Skeletal muscle tissue (tissue), 4 donors: ENCODE measurements around the gene HPS4. TPM values are rescaled to one million over a fixed set of nuclear protein-coding genes. Genes with fewer than 3 reads are reported as not detected.
"Not testable (repeated sequence)": the region's sequence is repeated elsewhere in the genome, so short reads cannot be mapped to it uniquely, and the experiment has no call there.

Source experiments
- H3K27ac ChIP-seq: one replicate; pipeline ENCODE4 v1.7.0; 2013; ENCODE audit warnings: mild to moderate bottlenecking, low read depth, low read length, inconsistent platforms
- H3K27me3 ChIP-seq, 3 donors: one replicate each; pipeline ENCODE4 v1.7.0; 2013; ENCODE audit warnings: low read length in 3 of 3; ENCODE audit not compliant: control insufficient read depth in 3 of 3, insufficient read depth in 3 of 3
- H3K36me3 ChIP-seq, 3 donors: one replicate each; pipeline ENCODE4 v1.7.0; 2013; ENCODE audit warnings: low read length in 3 of 3; ENCODE audit not compliant: control insufficient read depth in 3 of 3, insufficient read depth in 3 of 3
- H3K4me1 ChIP-seq, 3 donors: one replicate each; pipeline ENCODE4 v1.7.0; 2013; ENCODE audit warnings: low read length in 3 of 3, mild to moderate bottlenecking in 3 of 3; ENCODE audit not compliant: control insufficient read depth in 3 of 3, insufficient read depth in 3 of 3
- H3K4me3 ChIP-seq, 3 donors: one replicate each; pipeline ENCODE4 v1.7.0; 2013; ENCODE audit warnings: low read length in 3 of 3
- H3K9ac ChIP-seq, 3 donors: one replicate each; pipeline ENCODE4 v1.7.0; 2013; ENCODE audit warnings: low read length in 3 of 3, mild to moderate bottlenecking in 3 of 3, moderate library complexity in 2 of 3, low read depth in 1 of 3
- H3K9me3 ChIP-seq, 3 donors: one replicate each; pipeline ENCODE4 v1.7.0; 2013; ENCODE audit warnings: low read length in 3 of 3; ENCODE audit not compliant: control insufficient read depth in 3 of 3
- total RNA-seq: library from RNA; depleted of rRNA; stranded (reverse); fragments of >200 nt; gene quantifications from one replicate; pipeline ENCODE4 v1.2.3, GENCODE V29; 2014
- donor health status: Osteomylitis.

Gene HPS4
- total RNA-seq, result 20.9 TPM

GRCh38 chr22:26483439-26484359 lies at the start of gene HPS4, which contains the start of gene SRRD:
Gene HPS4 (minus strand): TSS chr22:26483783. CDS start chr22:26481762, 2,021 bp downstream.
Gene SRRD (plus strand): TSS chr22:26483877. CDS start chr22:26483891, 14 bp downstream.
- no peaks in the 10 kb centered on the region for H3K27me3 ChIP-seq
- H3K4me1 ChIP-seq, result peaks cover 38 to 59% (median 58%) of the 10 kb centered on the region in 3 donors
- peak within 1 kb of the TSS; percentile 98 for H3K27ac ChIP-seq
- H3K9ac ChIP-seq, result peak within 1 kb of the TSS; percentile 98 to 99 (median 98)
- peak within 1 kb of the TSS; percentile 94 to 99 (median 96) for H3K4me3 ChIP-seq
- peaks cover 10 to 28% (median 24%) of the 10 kb centered on the region in 3 donors for H3K36me3 ChIP-seq
- no peaks in the 10 kb centered on the region for H3K9me3 ChIP-seq

DNA sequence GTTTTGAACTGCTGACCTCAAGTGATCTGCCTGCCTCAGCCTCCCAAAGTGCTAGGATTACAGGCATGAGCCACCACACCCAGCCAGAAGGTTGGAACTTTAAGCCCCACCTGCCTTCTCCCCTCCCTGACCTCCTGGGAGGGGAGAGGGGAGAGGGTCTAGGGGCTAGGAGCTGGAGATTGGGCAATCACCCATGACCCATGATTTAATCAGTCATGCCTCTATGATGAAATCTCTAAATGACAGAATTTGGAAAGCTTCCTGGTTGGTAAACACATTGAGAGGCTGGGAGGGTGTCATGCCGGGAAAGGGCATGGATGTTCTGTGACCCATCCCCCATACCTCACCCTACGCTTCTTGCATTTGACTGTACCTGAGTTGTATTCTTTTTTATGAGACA lies 45.8 kb upstream of the HPS4 start:
- Histone ChIP-seq H3K9ac (no peak overlapping the region), H3K4me3 (no peak overlapping the region), H3K27me3 (no peaks in the 10 kb centered on the region), H3K36me3 (peaks cover 10 to 18% (median 16%) of the 10 kb centered on the region in 3 donors), H3K4me1 (peaks cover 25 to 58% (median 30%) of the 10 kb centered on the region in 3 donors), H3K9me3 (no peaks in the 10 kb centered on the region), H3K27ac (peak overlapping the region; percentile 90)

DNA sequence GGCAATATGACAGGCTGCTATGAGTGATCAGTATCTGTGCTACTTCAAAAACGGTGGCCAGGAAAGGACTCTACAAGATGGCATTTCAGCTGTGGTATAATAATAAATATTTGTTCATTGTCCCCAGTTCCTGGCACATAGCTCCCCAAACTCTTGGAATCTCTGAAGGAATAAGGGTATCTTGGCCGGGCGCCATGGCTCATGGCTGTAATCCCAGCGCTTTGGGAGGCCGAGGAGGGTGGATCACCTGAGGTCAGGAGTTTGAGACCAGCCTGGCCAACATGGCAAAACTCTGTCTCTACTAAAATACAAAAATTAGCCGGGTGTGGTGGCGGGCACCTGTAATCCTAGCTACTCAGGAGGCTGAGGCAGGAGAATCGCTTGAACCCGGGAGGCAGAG lies 44.9 kb upstream of the HPS4 start:
- peak overlapping the region in 2 of 3 donors; percentile 66 to 67 for H3K9ac ChIP-seq
- H3K4me1 ChIP-seq, result peaks cover 20 to 51% (median 33%) of the 10 kb centered on the region in 3 donors
- not testable (repeated sequence) for H3K9me3 ChIP-seq, H3K4me3 ChIP-seq, H3K27me3 ChIP-seq
- peaks cover 10 to 18% (median 14%) of the 10 kb centered on the region in 3 donors for H3K36me3 ChIP-seq
- peak overlapping the region; percentile 90 for H3K27ac ChIP-seq

DNA sequence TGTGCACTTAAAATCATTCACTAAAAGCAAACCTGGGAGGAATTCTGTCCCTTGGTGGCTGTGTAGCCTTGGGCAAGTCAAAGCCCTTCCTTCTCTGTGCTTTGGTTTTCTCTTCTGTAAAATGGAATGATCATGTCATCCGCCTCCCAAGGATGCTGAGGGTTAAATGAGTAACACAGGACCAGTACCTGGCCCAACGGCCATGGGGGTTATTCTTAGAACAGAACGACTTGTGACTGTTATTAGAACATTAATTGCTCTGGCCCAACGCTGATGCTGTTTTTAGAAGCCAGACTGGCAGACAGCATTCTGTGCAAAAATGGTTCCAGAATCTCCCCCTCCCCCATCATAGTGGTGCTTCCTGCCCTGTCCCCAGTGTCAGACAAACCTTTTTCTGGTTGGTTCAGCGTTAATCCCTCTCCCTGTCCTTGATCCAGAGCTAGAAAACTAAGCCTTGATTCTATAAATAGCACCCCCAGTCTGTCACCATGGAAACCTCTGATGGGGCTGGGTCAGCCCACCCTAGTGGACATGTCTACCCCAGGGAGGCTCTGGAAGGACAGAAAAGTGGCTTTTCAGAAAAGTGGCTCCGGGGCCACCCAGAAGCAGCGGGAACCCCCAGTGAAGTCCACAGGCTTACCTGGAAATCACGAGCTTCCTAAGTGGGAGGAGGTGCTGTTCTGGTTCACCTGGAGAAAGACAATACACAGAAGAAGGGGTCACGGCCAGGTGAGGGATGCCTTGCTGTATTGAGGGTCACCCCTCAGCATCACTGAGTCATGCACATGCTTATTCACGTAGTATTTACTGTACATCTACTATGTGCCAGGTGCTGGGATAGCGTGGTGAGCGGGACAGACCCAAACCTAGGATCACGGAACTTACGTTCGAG lies 44.2 kb upstream of the HPS4 start:
- Histone ChIP-seq H3K4me3 (peak overlapping the region; percentile 10 to 73 (median 51)), H3K9ac (peak overlapping the region in 2 of 3 donors; percentile 67 to 89), H3K36me3 (peaks cover 10 to 18% (median 14%) of the 10 kb centered on the region in 3 donors), H3K9me3 (no peaks in the 10 kb centered on the region), H3K27me3 (no peaks in the 10 kb centered on the region), H3K4me1 (peaks cover 20 to 51% (median 33%) of the 10 kb centered on the region in 3 donors), H3K27ac (peak overlapping the region; percentile 90)

DNA sequence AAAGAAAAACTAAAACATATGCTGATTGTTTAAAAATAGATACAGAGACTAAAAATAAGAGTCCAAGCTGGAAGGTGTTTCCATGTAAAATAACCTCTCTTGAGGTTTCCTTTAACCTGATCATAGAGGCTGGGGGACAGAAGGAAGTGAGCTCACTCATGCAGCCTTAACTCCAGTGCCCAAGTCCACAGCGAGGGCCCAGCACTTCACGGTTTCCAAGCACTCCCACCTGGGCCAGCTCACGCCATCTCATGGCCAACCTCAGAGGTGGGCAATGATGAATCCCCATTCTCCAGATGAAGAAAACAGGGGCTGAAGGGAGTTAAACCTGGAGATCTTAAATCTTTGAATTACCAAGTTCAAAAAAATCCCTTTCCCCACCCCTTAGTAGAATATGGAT lies 43.6 kb upstream of the HPS4 start:
- Histone ChIP-seq H3K27me3 (no peaks in the 10 kb centered on the region), H3K4me1 (peaks cover 20 to 51% (median 33%) of the 10 kb centered on the region in 3 donors), H3K9me3 (no peaks in the 10 kb centered on the region), H3K4me3 (peak overlapping the region; percentile 20 to 73 (median 51)), H3K9ac (peak overlapping the region; percentile 67 to 89 (median 80)), H3K27ac (peak overlapping the region; percentile 90), H3K36me3 (peaks cover 8 to 15% (median 10%) of the 10 kb centered on the region in 3 donors)

GRCh38 chr22:26525946-26526564 lies 42.5 kb upstream of the HPS4 start:
- Histone ChIP-seq H3K4me3 (peak overlapping the region; percentile 18 to 73 (median 51)), H3K4me1 (peaks cover 20 to 51% (median 33%) of the 10 kb centered on the region in 3 donors), H3K36me3 (peaks cover 3 to 7% (median 4%) of the 10 kb centered on the region in 3 donors), H3K9ac (peak overlapping the region; percentile 67 to 89 (median 80)), H3K27me3 (no peaks in the 10 kb centered on the region), H3K27ac (peak overlapping the region; percentile 90), H3K9me3 (no peaks in the 10 kb centered on the region)

- Histone ChIP-seq H3K4me3 (peak overlapping the region in 2 of 3 donors; percentile 51 to 73), H3K27ac (peak overlapping the region; percentile 90)
Observed at GRCh38 chr22:26524870-26525269, 41.3 kb upstream of the HPS4 start.

GRCh38 chr22:26522592-26522991 lies 39.0 kb upstream of the HPS4 start:
- Histone ChIP-seq H3K9me3 (no peaks in the 10 kb centered on the region), H3K27me3 (no peaks in the 10 kb centered on the region), H3K4me3 (no peak overlapping the region), H3K27ac (no peak overlapping the region), H3K9ac (no peak overlapping the region), H3K4me1 (peaks cover 5 to 24% (median 19%) of the 10 kb centered on the region in 3 donors), H3K36me3 (peaks cover 0 to 3% (median 2%) of the 10 kb centered on the region in 3 donors)

More at GRCh38 chr22:26524870-26525269, 41.3 kb upstream of the HPS4 start:
- Histone ChIP-seq H3K9ac (peak overlapping the region in 2 of 3 donors; percentile 67 to 89), H3K9me3 (no peaks in the 10 kb centered on the region), H3K4me1 (peaks cover 20 to 47% (median 33%) of the 10 kb centered on the region in 3 donors), H3K36me3 (peaks cover 2 to 5% (median 3%) of the 10 kb centered on the region in 3 donors), H3K27me3 (no peaks in the 10 kb centered on the region)

- no peaks in the 10 kb centered on the region for H3K9me3 ChIP-seq
- no peak overlapping the region for H3K4me3 ChIP-seq
- no peaks in the 10 kb centered on the region for H3K27me3 ChIP-seq
- H3K9ac ChIP-seq, result no peak overlapping the region
- H3K4me1 ChIP-seq, result peaks cover 3 to 19% (median 14%) of the 10 kb centered on the region in 3 donors
- no peak overlapping the region for H3K27ac ChIP-seq
- peaks cover 0 to 2% (median 2%) of the 10 kb centered on the region in 3 donors for H3K36me3 ChIP-seq
Observed at GRCh38 chr22:26522012-26522411, 38.4 kb upstream of the HPS4 start.
